Measurements from ENCODE around the gene ADPRHL1. TPM values are rescaled to one million over a fixed set of nuclear protein-coding genes. Genes with fewer than 3 reads are reported as not detected.
"Not testable (repeated sequence)": the region's sequence is repeated elsewhere in the genome, so short reads cannot be mapped to it uniquely, and the experiment has no call there.

The ADPRHL1 gene
- total RNA-seq, 1 donor from 2014 or later, result 442 TPM

DNA sequence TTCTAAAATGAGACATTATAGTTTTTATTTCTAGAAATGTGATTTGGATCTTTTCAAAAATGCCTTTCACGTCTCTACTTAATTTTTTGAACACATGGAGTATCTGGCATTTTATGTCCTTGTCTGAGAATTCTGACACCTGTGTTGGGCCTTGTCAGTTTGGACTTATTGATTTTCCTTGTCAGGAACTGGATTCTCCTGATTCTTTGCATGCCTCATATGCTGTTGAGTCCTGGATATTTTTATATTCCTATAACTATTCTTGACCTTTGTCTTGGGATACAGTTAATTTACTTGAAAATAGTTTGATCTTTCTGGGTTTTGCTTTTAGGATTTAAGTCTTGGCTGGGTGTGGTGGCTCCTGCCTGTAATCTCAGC lies 10.3 kb downstream of the ADPRHL1 start:
- no peak for ATAC-seq
- DNase-seq, result no peak
- intact Hi-C loops (cut with micrococcal nuclease), result no loop called here

GRCh38 chr13:113442354-113442984 lies 10.8 kb downstream of the ADPRHL1 start:
- DNase-seq (no peak), ATAC-seq (no peak)
- intact Hi-C loops (cut with micrococcal nuclease), result no loop called here

DNA sequence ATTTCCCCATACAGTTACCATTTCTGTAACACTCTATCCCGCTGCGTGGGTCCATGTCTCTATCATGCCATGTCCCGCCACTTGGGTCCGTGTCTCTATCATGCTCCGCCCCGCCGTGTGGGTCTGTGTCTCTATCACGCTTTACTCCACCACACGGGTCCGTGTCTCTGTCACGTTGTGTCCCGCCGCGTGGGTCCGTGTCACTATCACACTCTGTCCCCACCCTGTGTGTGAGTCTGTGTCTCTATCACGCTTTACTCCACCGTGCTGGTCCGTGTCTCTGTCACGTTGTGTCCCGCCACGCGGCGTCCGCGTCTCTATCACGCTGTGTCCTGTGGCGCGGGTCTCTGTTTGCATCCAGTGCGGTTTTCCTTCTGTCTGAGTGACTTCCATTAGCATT lies 11.6 kb downstream of the ADPRHL1 start:
- ATAC-seq (no peak), DNase-seq (no peak)
- intact Hi-C loops (cut with micrococcal nuclease), result no loop called here

GRCh38 chr13:113437408-113438010 lies 15.8 kb downstream of the ADPRHL1 start:
- intact Hi-C loops (cut with micrococcal nuclease), result no loop called here
- DNase-seq, result no peak
- ATAC-seq, result peak; percentile 44

- peak; percentile 7 for DNase-seq
- intact Hi-C loops (cut with micrococcal nuclease); ATAC-seq: not testable (repeated sequence)
Observed at GRCh38 chr13:113436866-113437265, 16.4 kb downstream of the ADPRHL1 start.

DNA sequence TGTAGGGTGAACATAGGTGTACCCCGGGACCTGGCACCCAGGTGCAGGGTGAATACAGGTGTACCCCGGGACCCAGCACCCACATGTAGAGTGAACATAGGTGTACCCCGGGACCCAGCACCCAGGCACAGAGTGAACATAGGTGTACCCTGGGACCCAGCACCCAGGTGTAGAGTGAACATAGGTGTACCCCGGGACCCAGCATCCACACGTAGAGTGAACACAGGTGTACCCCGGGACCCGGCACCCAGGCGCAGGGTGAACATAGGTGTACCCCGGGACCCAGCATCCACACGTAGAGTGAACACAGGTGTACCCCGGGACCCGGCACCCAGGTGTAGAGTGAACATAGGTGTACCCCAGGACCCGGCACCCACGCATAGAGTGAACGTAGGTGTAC lies 17.4 kb downstream of the ADPRHL1 start:
- intact Hi-C loops (cut with micrococcal nuclease); ATAC-seq; DNase-seq: not testable (repeated sequence)

DNA sequence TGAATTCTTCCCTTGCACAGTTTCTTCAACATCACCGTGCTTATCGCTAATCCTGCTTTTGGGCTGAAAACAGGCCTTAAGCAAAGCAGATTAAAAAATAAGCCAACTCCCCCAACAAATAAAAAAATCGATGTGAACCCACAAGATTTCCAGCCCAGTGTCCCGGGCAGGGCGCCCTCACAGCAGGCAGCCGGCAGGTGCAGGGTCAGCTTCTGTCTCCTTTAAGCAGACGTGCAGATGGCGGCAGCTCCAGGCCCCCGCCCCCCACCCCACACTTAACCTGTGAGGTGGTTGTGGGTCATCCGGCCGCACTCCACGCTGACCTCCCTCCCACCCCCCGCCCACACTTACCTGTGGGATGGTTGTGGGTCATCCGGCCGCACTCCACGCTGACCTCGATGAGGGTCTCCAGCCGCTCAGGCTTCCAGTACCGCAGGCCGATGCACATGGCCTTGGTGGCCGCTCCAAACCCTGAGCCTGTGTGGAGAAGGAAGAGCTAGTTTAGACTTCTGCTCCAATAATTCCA lies 19.8 kb downstream of the ADPRHL1 start:
- DNase-seq (no peak), ATAC-seq (no peak)
- intact Hi-C loops (cut with micrococcal nuclease), result no loop called here

DNA sequence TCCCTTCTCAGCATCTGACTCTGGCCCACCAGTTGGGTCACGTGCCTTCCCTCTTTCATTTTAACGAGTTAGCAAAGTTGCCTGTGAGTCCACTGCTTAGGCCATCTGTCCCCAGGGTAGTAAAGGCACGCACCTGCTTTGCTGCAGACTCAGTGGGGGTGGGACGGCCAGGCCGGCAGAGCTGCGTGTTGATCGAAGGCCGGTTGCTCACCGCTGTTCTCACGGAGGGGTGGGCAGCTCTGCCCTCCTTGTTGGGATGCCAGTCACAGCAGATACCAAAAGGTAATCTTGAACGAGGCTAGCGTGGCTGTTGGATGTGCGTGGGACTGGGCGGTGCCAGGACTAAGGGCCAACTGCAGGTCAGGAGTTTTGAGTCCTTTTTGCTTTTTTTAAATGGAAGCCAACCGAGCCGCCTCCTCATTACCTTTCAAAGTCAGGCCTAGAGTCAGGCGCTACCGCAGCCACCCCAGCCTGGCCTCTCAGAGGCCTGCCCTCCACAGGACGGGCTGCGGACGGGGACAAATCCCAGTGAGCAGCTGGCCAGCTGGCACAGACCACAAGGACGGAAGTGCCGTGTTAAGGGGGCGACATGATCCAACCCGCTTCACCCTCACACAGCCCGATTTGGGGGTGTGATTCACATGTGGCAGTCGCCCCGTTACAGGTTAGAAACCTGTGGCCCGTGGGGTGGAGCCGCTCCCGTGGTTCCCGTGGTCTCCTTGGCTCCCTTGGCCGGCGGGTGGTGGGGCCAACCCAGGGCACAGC lies 20.6 kb downstream of the ADPRHL1 start:
- intact Hi-C loops (cut with micrococcal nuclease), result no loop called here
- peak; percentile 48 for DNase-seq
- peak; percentile 45 for ATAC-seq

DNA sequence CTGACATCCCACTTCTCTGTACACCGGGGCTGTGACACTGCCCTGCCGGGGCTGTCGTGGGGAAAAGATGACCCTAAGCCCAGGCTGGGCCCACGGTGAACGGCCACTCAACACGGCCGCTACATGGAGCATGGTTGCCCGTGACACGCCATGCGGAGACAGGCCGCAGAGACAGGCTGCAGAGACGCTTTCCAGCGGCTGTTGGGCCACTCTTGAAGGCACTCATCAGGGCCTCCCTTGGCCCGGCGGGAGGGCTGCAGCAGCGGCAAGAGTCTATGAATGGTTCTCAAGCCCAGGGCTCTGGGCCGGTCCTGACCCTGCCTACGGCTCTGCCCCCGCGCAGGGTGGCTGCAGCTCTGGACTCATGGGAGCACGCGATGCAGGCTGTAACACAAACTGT lies 22.1 kb downstream of the ADPRHL1 start:
- ATAC-seq (peak; percentile 9), DNase-seq (no peak)
- intact Hi-C loops (cut with micrococcal nuclease), result no loop called here

GRCh38 chr13:113430378-113431110 lies 22.7 kb downstream of the ADPRHL1 start:
- peak; percentile 63 for ATAC-seq
- DNase-seq, result no peak
- intact Hi-C loops (cut with micrococcal nuclease), result no loop called here

- intact Hi-C loops (cut with micrococcal nuclease), result no loop called here
- no peak for ATAC-seq
- no peak for DNase-seq
Observed at GRCh38 chr13:113429608-113429985, 23.7 kb downstream of the ADPRHL1 start.

- ATAC-seq, result no peak
- DNase-seq, result no peak
- intact Hi-C loops (cut with micrococcal nuclease), result no loop called here
Observed at GRCh38 chr13:113428871-113429607, 24.2 kb downstream of the ADPRHL1 start.

GRCh38 chr13:113428469-113428865 lies 24.8 kb downstream of the ADPRHL1 start:
- intact Hi-C loops (cut with micrococcal nuclease), result no loop called here
- DNase-seq, result no peak
- ATAC-seq, result no peak

DNA sequence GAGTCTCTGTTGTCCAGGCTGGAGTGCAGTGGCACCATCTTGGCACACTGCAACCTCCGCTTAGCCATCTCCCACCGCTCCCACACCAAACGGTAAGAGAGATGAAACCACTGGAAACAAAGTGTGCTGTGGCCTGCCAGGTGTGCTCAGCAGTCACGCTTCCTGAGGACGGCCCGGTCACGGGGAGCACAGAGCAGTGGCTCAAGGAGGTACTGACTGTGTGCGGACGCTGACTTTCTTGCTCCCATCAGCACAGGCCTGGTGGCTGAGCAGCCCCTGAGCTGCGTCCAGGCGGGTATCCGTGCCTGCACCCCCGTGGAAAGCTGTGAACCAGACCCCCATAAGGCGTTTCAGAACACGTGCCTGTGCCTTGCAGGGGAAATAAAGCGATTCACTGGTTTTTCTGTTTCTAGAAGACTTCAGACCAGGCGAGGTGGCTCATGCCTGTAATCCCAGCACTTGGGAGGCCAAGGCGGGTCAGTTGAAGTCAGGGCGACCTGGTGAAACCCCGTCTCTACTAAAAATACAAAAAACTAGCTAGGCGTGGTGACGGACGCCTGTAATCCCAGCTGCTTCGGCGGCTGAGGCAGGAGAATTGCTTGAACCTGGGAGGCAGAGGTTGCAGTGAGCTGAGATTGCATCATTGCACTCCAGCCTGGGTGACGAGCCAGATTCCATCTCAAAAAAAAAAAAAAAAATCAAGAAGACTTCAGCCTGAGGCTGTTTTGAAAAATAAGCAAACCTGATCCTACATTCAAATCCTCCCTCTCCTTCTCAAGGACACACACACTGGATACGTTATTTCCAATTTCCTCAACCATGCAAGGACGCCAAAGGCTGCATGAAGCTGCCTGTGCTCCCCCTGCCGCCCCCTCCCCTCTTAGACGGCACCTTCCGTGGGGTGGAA lies 25.5 kb downstream of the ADPRHL1 start:
- intact Hi-C loops (cut with micrococcal nuclease), result no loop called here
- no peak for DNase-seq
- ATAC-seq, result no peak

DNA sequence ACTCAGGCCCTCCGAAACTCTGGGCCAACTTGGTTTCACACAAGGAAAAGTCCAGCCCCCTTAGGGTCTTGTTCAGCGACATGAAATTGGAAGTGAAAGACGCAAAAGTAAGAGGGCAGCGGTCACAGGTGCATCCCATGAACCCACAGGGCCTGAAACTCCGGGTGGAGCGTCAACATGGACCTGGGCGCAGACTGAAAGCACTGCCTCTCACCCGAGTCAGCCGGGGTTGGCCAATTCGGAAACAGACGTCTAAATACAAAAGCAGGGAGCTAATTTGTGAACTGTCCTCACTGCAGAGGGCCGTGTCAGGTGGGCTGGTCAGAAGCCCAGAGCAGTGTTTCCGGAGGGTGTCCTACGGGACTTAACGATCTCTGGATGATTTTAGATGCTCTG lies 26.7 kb downstream of the ADPRHL1 start:
- ATAC-seq (no peak), DNase-seq (no peak)
- intact Hi-C loops (cut with micrococcal nuclease), result no loop called here

- ATAC-seq (no peak), DNase-seq (no peak)
- intact Hi-C loops (cut with micrococcal nuclease), result no loop called here
Observed at GRCh38 chr13:113425941-113426590, 27.2 kb downstream of the ADPRHL1 start.

- intact Hi-C loops (cut with micrococcal nuclease), result no loop called here
- DNase-seq, result no peak
- peak; percentile 6 for ATAC-seq
Observed at GRCh38 chr13:113423520-113424163, 29.6 kb downstream of the ADPRHL1 start.

Measured in left ventricle myocardium superior (tissue), 1 donor.